HG02870 (cell line): Measurements from ENCODE around the gene CUL1.

Experiments used
- ATAC-seq: cut with Tn5 transposase; IDR thresholded peaks from one replicate; pipeline ENCODE4 v1.9.1; 2021; ENCODE audit warnings: mild to moderate bottlenecking, moderate library complexity; ENCODE audit not compliant: unreplicated experiment

CUL1 gene

GRCh38 chr7:148753224-148753623, 54.5 kb downstream of the CUL1 start:
- no peak for ATAC-seq

DNA sequence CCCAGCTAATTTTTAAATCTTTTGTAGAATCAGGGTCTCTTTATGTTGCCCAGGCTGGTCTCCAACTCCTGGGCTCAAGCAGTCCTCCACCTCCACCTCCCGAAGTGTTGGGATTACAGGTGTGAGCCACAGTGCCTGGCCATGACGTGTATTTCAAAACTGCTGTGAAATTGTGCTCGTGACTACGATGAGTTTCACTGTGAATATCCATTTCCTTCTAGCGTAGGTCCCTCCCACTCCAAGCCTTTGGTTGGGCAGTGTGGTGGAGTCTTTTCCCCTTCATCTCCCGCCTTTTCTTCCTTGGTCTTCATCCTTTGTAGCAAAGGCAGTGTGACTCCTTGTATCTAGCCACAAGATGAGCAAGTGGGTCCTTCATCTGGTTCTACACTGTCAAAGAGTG, 56.2 kb downstream of the CUL1 start:
- ATAC-seq = no peak

GRCh38 chr7:148761499-148762278, 63.0 kb downstream of the CUL1 start:
- ATAC-seq = no peak

GRCh38 chr7:148763622-148764021, 64.9 kb downstream of the CUL1 start:
- ATAC-seq = no peak

DNA sequence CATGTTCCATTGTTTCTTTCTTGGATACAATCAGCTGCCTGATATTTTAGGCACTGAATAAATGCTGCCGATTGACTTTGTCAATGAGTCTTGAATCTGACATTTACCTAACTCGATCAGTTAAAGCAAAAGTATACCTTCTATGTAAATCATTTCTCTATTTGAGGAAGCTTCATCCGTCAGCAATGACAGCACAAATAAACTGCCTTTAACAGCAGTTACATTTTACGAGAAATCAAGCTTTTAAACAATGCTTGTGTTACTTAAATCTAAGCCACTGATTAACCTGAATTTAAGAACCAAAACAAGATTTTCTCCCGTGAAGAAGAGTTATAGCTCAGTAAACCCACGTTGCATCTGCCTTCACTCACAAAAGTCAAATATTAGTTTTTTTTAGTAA, 71.3 kb downstream of the CUL1 start:
- ATAC-seq = no peak

DNA sequence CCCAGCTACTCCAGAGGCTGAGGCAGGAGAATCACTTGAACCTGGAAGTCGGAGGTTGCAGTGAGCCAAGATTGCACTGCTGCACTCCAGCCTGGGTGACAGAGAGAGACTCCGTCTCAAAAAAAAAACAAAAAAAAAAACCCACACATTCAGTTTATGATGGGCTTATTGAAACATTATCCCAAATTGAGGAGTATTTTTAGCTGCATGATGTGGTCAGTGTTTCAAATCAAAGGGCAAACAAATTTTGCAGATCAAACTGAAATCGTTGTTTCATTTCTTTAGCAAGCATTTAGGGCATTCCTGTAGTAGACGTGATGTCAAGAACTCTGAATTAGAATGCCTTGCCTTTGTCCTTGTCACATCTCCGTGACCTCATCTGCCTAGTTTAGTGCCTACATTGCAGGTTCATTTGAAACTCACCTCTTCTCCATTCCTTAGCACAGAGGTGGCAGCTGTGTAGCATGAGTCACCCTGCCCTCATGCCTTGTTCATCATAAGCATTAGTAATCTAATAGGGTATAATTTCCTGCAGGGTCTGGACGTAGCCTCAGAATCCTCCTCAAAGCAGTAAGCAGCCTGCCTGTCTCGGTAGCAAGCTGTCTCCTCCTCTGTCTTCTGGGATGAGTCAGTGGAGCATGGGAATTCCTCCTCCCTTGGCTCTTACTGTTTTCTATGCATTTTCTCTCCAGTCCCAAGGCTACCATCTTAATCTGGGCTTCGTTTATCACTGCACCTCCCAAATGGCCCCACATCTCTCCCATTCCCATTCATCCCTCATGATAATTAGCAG, 73.8 kb downstream of the CUL1 start:
- ATAC-seq = no peak

DNA sequence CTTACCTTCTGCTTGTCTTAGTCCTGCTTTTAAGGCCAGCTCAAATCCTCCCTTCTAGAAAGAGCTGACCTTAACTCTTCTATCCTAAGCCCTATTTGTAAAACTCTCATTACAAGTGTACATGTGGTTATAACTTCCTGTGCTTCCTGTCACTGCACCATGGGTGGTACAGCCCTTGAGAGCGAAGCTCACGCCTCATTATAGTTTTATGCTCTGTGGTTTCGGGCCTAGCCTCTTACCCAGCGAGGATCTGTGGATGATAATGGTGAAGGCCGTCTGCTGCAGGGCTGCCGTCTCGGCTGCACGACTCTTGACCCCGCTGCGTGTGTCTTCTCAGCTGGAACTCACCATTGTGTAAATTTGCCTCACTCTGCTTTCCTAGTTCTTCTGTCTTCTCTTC, 74.6 kb downstream of the CUL1 start:
- peak; percentile 88 for ATAC-seq

DNA sequence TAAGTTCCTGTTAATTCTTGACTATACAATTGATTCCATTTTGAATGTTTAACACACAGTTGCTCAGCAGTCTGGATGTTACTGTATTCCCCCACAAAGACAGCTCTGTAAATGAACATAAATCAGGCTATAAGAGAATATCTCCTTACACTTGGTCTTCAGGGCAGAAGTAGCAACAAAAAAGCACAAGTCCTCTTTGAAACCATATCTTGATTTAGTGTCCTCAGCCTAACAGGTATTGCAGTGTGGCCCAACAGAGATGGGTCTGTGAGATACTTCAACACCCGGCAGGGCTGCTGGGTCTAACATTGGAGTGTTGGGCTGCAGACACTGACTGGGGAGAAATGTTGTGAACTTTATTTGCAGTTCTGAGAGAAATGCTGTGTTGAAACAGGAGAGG, 75.8 kb downstream of the CUL1 start:
- no peak for ATAC-seq

DNA sequence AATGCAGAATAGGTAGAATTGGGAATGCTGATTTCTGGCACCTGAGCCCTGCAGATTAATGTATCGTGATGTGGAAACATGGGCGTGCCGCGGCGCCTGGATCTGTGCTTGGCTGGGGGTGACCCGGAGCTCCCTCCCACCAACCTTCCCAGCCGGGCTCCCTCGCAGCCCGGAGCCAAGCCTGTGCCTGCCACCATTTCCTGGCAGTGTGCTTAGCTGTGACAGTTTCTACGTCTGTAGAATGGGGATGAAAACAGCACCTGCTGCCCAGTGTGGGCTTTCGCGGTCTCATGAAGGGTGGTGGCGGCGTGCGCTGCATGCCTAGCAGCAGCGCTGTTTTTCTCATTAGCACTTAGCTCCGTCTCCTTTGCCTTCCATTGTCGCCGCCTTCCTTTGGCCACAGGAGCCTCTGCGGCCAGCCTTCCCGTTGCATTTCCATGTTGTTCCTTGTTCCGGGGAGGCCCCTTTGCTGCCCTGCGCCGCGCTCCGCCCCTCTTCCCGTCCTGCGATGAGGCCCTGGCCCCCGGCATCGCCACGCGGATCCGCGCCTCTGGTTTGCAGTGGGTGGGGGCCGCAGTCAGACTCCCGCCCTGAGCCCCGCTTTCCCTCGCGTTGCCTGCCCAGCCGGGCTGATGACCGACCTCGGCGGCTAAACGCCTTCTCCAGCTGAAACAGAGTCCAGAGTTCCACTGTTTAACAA, 84.2 kb downstream of the CUL1 start:
- no peak for ATAC-seq

- no peak for ATAC-seq
Observed at GRCh38 chr7:148783801-148784527, 85.3 kb downstream of the CUL1 start.

DNA sequence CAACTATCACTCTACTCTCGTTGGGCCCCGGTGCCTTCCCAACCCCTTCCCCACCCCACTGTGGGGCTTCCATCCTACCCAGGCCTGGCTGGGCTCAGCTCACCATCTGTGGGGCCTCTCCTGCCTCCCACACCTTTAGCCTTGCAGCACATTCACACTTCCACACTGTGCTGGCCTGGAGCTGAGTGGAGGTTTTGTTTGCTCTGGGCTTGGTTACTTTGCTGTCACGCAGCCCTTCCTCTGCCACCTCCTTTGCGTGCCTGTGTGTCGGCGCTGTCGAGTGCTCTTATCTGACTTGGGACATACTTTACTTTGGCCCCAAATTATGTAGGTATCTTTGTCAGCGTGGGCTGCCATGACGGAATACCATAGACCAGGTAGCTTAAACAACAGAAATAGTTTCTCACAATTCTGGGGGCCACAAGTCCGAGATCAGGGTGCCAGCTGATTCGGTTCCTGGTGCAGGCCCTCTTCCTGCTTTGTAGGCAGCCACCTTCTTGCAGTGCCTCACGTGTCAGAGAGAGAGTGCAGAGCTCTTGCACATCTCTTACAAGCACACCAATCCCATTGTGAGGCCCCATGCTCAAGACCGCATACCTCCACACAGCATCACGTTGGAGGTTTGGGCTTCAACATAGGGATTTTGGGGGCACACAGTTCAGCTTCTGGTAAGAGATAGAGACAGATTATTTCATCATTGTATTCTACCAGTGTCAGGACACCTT, 89.0 kb downstream of the CUL1 start:
- no peak for ATAC-seq

DNA sequence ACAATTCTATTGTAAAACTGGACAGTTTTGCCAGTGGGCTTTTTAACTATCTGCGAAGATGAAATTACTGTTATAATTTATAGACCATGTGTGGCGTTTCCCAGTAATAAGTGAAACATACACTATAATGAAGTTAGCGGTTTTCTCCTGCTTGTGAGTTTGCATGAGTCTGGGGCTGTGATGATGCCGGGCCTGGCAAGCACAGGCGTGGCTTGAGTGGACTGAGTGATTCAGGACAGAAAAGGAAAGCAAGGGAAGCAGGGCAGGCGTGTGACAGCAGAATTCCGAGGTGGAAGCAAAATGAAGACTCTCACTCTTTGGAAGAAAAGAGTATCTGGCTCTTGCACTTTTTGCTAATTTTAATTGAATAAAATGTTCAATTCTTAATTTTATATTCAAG, 90.5 kb downstream of the CUL1 start:
- no peak for ATAC-seq

GRCh38 chr7:148790131-148790726, 91.5 kb downstream of the CUL1 start:
- ATAC-seq = no peak

- no peak for ATAC-seq
Observed at GRCh38 chr7:148790850-148791249, 92.1 kb downstream of the CUL1 start.

DNA sequence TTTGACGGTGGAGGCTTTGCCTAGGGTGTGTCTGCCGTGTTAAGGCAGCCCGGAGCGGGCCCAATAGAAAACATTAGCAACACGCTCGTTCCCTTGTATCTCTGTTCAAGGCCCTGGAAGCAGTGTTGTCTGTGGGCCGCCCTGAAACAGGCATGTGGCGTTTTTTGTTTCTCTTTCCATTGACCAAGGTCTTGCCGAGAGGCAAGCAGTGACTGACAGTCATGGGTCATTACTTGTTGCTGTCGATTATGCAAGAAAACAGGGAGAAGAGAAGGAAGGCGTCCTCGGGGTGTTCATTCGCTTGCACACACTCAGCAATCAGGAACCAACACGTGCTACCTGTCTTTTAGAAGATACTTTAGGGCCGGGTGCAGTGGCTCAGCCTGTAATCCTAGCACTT, 92.8 kb downstream of the CUL1 start:
- no peak for ATAC-seq

GRCh38 chr7:148793590-148793989, 94.9 kb downstream of the CUL1 start:
- no peak for ATAC-seq

GRCh38 chr7:148794476-148794875, 95.8 kb downstream of the CUL1 start:
- ATAC-seq = no peak

- no peak for ATAC-seq
Observed at GRCh38 chr7:148796841-148797240, 98.1 kb downstream of the CUL1 start.

GRCh38 chr7:148799893-148800555, 101.3 kb downstream of the CUL1 start:
- ATAC-seq = no peak
